Uterus (tissue), 2 donors: ENCODE data around the gene SLC9A6.

Experiments used
- POLR2A ChIP-seq, 2 donors: fragments of 450-650 bp; IDR thresholded peaks; one replicate each; pipeline ENCODE4 v1.6.1; 2016; ENCODE audit warnings: antibody characterized with exemption in 2 of 2, mild to moderate bottlenecking in 1 of 2, moderate library complexity in 1 of 2
- TF ChIP-seq, protein P1 (sequence below), 4 experiments: fragments of 200-600 bp in 2 of 4; fragments of 450-650 bp in 2 of 4; sonication (generic) in 2 of 4; IDR thresholded peaks; one replicate each; pipeline ENCODE4 v1.5.1; 2016 to 2019; ENCODE audit warnings: antibody characterized with exemption in 4 of 4, mild to moderate bottlenecking in 2 of 4, moderate library complexity in 1 of 4

DNA sequence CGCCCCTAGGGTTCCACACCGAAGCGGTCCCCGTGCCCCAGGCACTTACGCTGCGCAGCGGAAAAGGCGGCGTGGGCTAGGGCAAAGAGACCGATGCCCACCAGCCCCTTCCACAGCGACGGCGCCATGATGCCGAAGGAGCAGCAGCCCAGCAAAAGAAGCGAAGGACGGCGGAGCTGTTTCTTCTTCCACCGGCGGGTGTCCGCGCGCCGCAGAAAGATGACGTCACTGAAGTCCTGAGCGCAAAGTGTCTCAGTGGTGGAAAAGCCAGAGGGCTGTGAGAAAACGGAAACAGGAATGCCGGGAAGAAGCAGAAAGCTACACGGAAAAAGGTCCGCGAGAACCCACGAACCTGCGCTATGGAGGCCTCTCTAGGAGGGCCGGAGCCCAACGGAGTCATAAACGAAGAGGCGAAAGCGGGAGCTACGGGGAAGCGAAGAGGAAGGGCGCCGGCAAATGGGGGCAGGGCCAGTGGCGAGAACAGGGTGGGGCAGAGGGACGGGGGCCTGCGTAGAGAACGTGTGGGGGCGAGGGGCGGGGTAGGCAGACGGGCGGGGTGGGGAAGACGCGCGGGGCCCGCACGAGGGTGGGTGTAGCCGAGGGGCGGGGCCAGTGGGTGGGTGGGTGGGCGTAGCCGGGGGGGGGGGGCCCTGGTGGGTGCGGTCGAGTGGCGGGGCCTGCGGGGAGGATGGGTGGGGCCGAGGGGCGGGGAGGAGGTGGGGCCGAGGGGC is 11.5 kb upstream of the SLC9A6 start, which contains the start of gene MMGT1:
- TF ChIP-seq, protein P1, sequence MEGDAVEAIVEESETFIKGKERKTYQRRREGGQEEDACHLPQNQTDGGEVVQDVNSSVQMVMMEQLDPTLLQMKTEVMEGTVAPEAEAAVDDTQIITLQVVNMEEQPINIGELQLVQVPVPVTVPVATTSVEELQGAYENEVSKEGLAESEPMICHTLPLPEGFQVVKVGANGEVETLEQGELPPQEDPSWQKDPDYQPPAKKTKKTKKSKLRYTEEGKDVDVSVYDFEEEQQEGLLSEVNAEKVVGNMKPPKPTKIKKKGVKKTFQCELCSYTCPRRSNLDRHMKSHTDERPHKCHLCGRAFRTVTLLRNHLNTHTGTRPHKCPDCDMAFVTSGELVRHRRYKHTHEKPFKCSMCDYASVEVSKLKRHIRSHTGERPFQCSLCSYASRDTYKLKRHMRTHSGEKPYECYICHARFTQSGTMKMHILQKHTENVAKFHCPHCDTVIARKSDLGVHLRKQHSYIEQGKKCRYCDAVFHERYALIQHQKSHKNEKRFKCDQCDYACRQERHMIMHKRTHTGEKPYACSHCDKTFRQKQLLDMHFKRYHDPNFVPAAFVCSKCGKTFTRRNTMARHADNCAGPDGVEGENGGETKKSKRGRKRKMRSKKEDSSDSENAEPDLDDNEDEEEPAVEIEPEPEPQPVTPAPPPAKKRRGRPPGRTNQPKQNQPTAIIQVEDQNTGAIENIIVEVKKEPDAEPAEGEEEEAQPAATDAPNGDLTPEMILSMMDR (IDR thresholded peaks at IDR 0.05), result peak in 2 of 4 experiments; percentile 6 to 18
- peak in 1 of 2 donors; percentile 39 for TF ChIP-seq POLR2A (IDR thresholded peaks at IDR 0.05)
